Endothelial cell of umbilical vein (primary cell): ENCODE results near the gene PLEKHJ1. TPM values are rescaled to one million over a fixed set of nuclear protein-coding genes. Genes with fewer than 3 reads are reported as not detected.

Experiments
- BruUV-seq: library from RNA; stranded (reverse); fragments of 400-500 nt; replicated peaks from 2 replicates; lab custom pipeline; 2021; lab: Mats Ljungman, UMichigan
- CTCF ChIA-PET: fragments of 300-600, 350-600 bp; sonication (Branson Sonifier 250); formaldehyde crosslinking; loops from one replicate; lab custom pipeline; 2021; ENCODE audit warnings: antibody characterized with exemption, inconsistent platforms; lab: Charles Lee
- POLR2A ChIA-PET: fragments of 300-600, 350-600 bp; sonication (Branson Sonifier 250); formaldehyde crosslinking; loops from one replicate; lab custom pipeline; 2021; ENCODE audit warnings: antibody characterized with exemption, inconsistent platforms; lab: Charles Lee
- DNase-seq: peaks from one replicate; pipeline ENCODE4 v3.0.0-alpha.2; 2011; ENCODE audit warnings: low read depth, low spot score
- FAIRE-seq: peaks from 2 replicates; lab custom pipeline; 2011; peaks lifted over from hg19 to GRCh38; lab: Jason Lieb, UNC
- H2AFZ ChIP-seq: 2 replicates; pipeline ENCODE4 v1.6.0; 2012; ENCODE audit warnings: low read depth, low read length, control low read depth, inconsistent platforms
- H3K27ac ChIP-seq: 2 replicates; pipeline ENCODE4 v1.5.1; 2011; ENCODE audit warnings: low read depth, mild to moderate bottlenecking, control low read depth, low read length, moderate library complexity; ENCODE audit not compliant: insufficient read depth
- H3K27me3 ChIP-seq, 2 experiments: 2 replicates each; pipeline versions ENCODE4 v1.6.0 to v1.6.1; 2011; ENCODE audit warnings: low read length in 2 of 2, mixed read lengths in 1 of 2; ENCODE audit not compliant: control insufficient read depth in 2 of 2, insufficient read depth in 2 of 2
- H3K36me3 ChIP-seq, 2 experiments: 2 replicates in 1 of 2; 3 replicates in 1 of 2; pipeline ENCODE4 v1.5.1; 2011; ENCODE audit warnings: low read length in 2 of 2, mild to moderate bottlenecking in 1 of 2, moderate library complexity in 1 of 2; ENCODE audit not compliant: control insufficient read depth in 2 of 2, insufficient read depth in 2 of 2; ENCODE audit errors: extremely low read depth in 1 of 2
- H3K4me1 ChIP-seq: 3 replicates; pipeline ENCODE4 v1.5.1; 2011; ENCODE audit warnings: mild to moderate bottlenecking, low read length; ENCODE audit not compliant: control insufficient read depth, insufficient read depth; ENCODE audit errors: extremely low read depth
- H3K4me2 ChIP-seq: 2 replicates; pipeline ENCODE4 v1.6.1; 2011; ENCODE audit warnings: low read length, control low read depth, mixed read lengths; ENCODE audit not compliant: insufficient read depth
- H3K4me3 ChIP-seq, 3 experiments: fragments of 200-600 bp in 1 of 3; sonication (generic), shearing (Covaris generic) in 1 of 3; replicated peaks in 1 of 3; 2 replicates each; pipeline ENCODE4 v1.5.1; 2011 to 2016; ENCODE audit warnings: control low read depth in 3 of 3, low read length in 3 of 3, mild to moderate bottlenecking in 2 of 3, inconsistent platforms in 1 of 3, low read depth in 1 of 3, moderate library complexity in 1 of 3; ENCODE audit not compliant: insufficient read depth in 1 of 3
- H3K79me2 ChIP-seq: 2 replicates; pipeline ENCODE4 v1.6.0; 2012; ENCODE audit warnings: low read length, inconsistent platforms; ENCODE audit not compliant: control insufficient read depth, insufficient read depth
- H3K9ac ChIP-seq: replicated peaks from 2 replicates; pipeline ENCODE3; 2011; ENCODE audit warnings: low read length, control low read depth; ENCODE audit not compliant: insufficient read depth; ENCODE audit errors: extremely low read depth
- H3K9me1 ChIP-seq: replicated peaks from 3 replicates; pipeline ENCODE4 v1.6.0; 2011; ENCODE audit warnings: mild to moderate bottlenecking, low read length; ENCODE audit not compliant: control insufficient read depth, insufficient read depth; ENCODE audit errors: extremely low read depth
- H3K9me3 ChIP-seq: replicated peaks from 2 replicates; pipeline ENCODE4 v1.5.1; 2012; ENCODE audit warnings: low read length, inconsistent platforms; ENCODE audit not compliant: control insufficient read depth, insufficient read depth
- H4K20me1 ChIP-seq: replicated peaks from 2 replicates; pipeline ENCODE3; 2011; ENCODE audit warnings: mild to moderate bottlenecking, low read length; ENCODE audit not compliant: control insufficient read depth, insufficient read depth; ENCODE audit errors: extremely low read depth
- EZH2 ChIP-seq: IDR thresholded peaks from 2 replicates; pipeline ENCODE4 v1.6.1; 2012; ENCODE audit warnings: borderline replicate concordance, low read depth, mild to moderate bottlenecking, moderate library complexity, low read length, inconsistent platforms; ENCODE audit not compliant: severe bottlenecking
- FOS ChIP-seq: IDR thresholded peaks from 2 replicates; pipeline ENCODE4 v1.6.1; 2011; ENCODE audit warnings: mild to moderate bottlenecking, low read length, moderate library complexity, borderline replicate concordance; ENCODE audit not compliant: insufficient read depth
- GATA2 ChIP-seq: IDR thresholded peaks from 2 replicates; pipeline ENCODE4 v1.7.0; 2011; ENCODE audit warnings: low read depth, mild to moderate bottlenecking, moderate library complexity, mixed read lengths, low read length; ENCODE audit not compliant: insufficient read length, insufficient read depth
- JUN ChIP-seq: IDR thresholded peaks from 2 replicates; pipeline ENCODE4 v1.6.1; 2011; ENCODE audit warnings: borderline replicate concordance, low read depth; ENCODE audit not compliant: insufficient read length, insufficient read depth
- MYC ChIP-seq: IDR thresholded peaks from one replicate; pipeline ENCODE4 v1.6.1; 2011; ENCODE audit warnings: mild to moderate bottlenecking, low read depth, low read length
- POLR2A ChIP-seq: IDR thresholded peaks from 2 replicates; pipeline ENCODE4 v1.6.1; 2012; ENCODE audit warnings: low read depth, mild to moderate bottlenecking, control low read depth, low read length
- POLR2AphosphoS5 ChIP-seq: IDR thresholded peaks from 2 replicates; pipeline ENCODE4 v1.6.1; 2012; ENCODE audit warnings: low read depth, mild to moderate bottlenecking, control low read depth, low read length, moderate library complexity; ENCODE audit not compliant: insufficient read depth
- dilution Hi-C: fragments of 300-500 bp; cut with MboI; formaldehyde crosslinking; loops from one replicate; pipeline ENCODE4 v1.15.0; 2019; ENCODE audit warnings: low sequenced_read_pairs; ENCODE audit not compliant: extremely low pct_ligation_motif_present
- intact Hi-C: fragments of 100-400 bp; cut with micrococcal nuclease; formaldehyde crosslinking; loops from one replicate; pipeline ENCODE4 v1.10.0; 2022
- polyA plus RNA-seq, 4 experiments: library from polyadenylated mRNA; depleted of rRNA in 3 of 4; stranded (reverse) in 3 of 4; unstranded in 1 of 4; fragments of >200 nt; gene quantifications; 2 replicates each; pipeline versions ENCODE4 v1.2.1 to v1.2.3, GENCODE V29; 2011 to 2012; ENCODE audit warnings: missing spikeins in 1 of 4
- total RNA-seq: library from RNA; stranded (reverse); gene quantifications from 2 replicates; pipeline ENCODE4 v1.2.3, GENCODE V29; 2021
- TF ChIP-seq, protein P1 (sequence below), 2 donors: IDR thresholded peaks; 1 replicate in 1 of 2; 2 replicates in 1 of 2; pipeline ENCODE4 v1.5.1; 2011; ENCODE audit warnings: low read length in 2 of 2, mild to moderate bottlenecking in 2 of 2, moderate library complexity in 2 of 2, control low read depth in 1 of 2, inconsistent platforms in 1 of 2, low read depth in 1 of 2; ENCODE audit not compliant: insufficient read depth in 1 of 2; ENCODE audit errors: extremely low read depth in 1 of 2
- TF ChIP-seq, protein P2 (sequence below): IDR thresholded peaks from 2 replicates; pipeline ENCODE4 v1.6.1; 2011; ENCODE audit not compliant: insufficient read depth, insufficient read length

PLEKHJ1 gene
- total and polyA plus RNA-seq, 2 donors (not counting 3 experiments of a cell fraction or from before 2014, with no cell fraction given) = 82.4 to 115 TPM

DNA sequence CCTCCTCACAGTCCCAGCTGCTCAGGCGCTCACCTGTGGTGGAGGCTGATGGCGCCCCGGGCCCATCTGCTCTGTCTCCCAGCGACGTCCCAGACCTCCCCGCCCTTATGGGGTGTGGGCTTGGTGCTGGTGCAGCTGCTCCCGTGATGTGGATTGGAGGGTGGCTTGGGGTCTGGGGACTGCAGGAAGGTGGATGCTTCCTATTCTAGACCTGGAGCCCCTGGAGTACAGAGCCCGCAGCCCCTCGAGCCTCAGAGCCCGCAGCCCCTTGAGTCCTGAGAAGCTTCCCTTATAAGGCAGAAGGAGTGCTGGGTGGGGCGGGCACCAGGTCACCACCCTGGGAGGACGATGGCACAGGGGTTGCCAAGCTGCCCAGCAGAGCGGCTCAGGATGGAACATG is 40.8 kb downstream of the PLEKHJ1 start:
- Histone ChIP-seq H3K4me3 (no peak overlapping the region), H3K79me2 (peaks cover 31% of the 10 kb centered on the region)
- intact Hi-C loops = no loop called here

More for the DNA sequence above, 40.8 kb downstream of the PLEKHJ1 start:
- Histone ChIP-seq H3K27ac (no peak overlapping the region), H3K27me3 (no peaks in the 10 kb centered on the region), H3K9me1 (no peaks in the 10 kb centered on the region), H3K4me2 (no peak overlapping the region), H3K9me3 (no peaks in the 10 kb centered on the region), H3K4me1 (no peaks in the 10 kb centered on the region), H2AFZ (no peak overlapping the region), H4K20me1 (no peaks in the 10 kb centered on the region), H3K36me3 (peaks cover 7 to 48% of the 10 kb centered on the region in 2 experiments), H3K9ac (no peak overlapping the region)
- no peak for FAIRE-seq
- TF ChIP-seq EZH2 (no peak), POLR2A (no peak), FOS (no peak), POLR2AphosphoS5 (no peak), JUN (no peak), MYC (no peak), GATA2 (no peak)
- TF ChIP-seq, protein P1, sequence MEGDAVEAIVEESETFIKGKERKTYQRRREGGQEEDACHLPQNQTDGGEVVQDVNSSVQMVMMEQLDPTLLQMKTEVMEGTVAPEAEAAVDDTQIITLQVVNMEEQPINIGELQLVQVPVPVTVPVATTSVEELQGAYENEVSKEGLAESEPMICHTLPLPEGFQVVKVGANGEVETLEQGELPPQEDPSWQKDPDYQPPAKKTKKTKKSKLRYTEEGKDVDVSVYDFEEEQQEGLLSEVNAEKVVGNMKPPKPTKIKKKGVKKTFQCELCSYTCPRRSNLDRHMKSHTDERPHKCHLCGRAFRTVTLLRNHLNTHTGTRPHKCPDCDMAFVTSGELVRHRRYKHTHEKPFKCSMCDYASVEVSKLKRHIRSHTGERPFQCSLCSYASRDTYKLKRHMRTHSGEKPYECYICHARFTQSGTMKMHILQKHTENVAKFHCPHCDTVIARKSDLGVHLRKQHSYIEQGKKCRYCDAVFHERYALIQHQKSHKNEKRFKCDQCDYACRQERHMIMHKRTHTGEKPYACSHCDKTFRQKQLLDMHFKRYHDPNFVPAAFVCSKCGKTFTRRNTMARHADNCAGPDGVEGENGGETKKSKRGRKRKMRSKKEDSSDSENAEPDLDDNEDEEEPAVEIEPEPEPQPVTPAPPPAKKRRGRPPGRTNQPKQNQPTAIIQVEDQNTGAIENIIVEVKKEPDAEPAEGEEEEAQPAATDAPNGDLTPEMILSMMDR (IDR thresholded peaks at IDR 0.05; ENCODE audit: extremely low read depth in 1 of 2, insufficient read depth in 1 of 2, low read depth in 1 of 2, low read length in 2 of 2) = no peak
- TF ChIP-seq, protein P2, sequence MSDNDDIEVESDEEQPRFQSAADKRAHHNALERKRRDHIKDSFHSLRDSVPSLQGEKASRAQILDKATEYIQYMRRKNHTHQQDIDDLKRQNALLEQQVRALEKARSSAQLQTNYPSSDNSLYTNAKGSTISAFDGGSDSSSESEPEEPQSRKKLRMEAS = no peak
- no TSS peak for BruUV-seq
- no peak for DNase-seq
- ChIA-PET CTCF (no interaction called here), POLR2A (no interaction called here)
- dilution Hi-C loops = no loop called here
